ENCODE data around the gene ASB6. TPM values are rescaled to one million over a fixed set of nuclear protein-coding genes. Genes with fewer than 3 reads are reported as not detected.

Gene ASB6
- total RNA-seq = 10.4 and 11.4 TPM in 2 replicates

DNA sequence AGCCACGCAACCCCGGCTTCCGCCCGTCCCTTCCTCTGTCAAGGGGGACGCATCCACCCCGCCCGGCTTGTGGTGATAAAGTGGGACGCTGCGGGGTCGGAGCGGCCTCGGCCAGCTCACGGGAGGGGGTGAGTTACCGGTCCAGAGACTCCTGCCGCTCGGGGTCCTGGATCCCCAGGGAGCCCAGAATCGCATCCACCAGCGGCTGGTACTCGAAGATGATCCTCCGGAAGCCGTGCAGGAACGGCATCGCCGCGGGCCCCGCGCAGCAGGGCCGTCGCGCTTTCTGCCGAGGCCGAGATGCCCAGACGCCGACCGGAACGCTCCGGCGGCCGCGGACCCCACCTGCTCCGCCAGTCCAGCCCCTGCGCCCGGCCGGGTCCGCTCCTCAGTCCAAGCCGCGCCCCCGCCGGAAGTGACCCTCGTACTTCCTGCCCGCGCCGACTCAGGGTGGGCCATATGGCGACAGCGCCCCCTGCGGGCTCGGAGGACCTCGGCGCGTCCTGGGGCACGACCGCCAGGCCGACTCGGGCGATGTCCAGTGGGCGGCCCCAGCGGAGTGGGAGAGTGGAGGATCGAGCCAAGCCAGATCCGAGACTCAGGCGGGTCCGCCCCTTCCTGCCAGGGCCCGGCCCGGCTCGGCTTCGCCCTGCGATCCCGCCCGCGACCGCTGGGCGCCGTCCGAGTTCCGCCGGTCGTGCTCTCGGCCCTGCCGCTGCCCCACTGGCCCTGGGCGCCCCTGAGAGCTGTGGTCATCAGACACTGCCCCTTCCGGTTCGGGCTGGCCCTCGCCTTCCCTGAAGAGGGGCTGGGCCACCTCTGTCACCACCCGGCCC lies at the start of gene ASB6:
ASB6 (minus strand) TSS at position 402 of the 836 bp plus-strand sequence; CDS start at position 250, 152 bp downstream.

GRCh38 chr9:129665389-129665775 lies 23.4 kb upstream of the ASB6 start, which contains the start of gene PRRX2:
Gene PRRX2, plus strand, starts transcription at chr9:129665647. Its CDS starts 221 bp downstream, at chr9:129665868.

DNA sequence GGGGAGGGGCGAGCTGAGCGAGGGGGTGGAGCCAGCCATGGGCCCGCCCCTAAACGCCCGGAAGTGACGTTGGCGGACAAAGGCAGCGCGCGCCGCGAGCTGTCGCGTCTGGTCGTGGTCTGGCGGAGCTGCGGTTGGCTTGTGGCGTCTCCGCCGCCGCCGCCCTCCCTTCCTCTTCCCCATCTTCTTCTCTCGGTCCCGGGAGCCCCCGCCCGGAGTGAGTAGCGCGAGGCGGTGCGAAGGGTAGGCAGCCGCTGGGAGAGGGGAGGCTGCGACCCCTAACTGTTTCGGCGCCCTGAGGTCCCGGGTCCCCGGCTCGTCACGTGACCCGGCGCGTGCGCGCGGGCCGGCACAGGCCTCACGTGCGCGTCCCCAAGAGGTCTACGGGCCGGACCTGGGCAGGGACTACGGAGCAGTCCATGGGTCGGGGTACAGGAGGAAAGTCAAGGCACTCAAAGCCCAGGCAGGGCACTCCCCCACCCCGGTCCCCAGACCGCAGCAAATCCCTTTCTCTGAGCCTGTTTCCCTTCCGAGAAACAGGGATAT lies 15.8 kb downstream of the ASB6 start, which contains the start of gene NTMT1:
NTMT1 (plus strand) TSS at position 85 of the 546 bp plus-strand sequence. CDS start 6,541 bp downstream, outside the sequence.

DNA sequence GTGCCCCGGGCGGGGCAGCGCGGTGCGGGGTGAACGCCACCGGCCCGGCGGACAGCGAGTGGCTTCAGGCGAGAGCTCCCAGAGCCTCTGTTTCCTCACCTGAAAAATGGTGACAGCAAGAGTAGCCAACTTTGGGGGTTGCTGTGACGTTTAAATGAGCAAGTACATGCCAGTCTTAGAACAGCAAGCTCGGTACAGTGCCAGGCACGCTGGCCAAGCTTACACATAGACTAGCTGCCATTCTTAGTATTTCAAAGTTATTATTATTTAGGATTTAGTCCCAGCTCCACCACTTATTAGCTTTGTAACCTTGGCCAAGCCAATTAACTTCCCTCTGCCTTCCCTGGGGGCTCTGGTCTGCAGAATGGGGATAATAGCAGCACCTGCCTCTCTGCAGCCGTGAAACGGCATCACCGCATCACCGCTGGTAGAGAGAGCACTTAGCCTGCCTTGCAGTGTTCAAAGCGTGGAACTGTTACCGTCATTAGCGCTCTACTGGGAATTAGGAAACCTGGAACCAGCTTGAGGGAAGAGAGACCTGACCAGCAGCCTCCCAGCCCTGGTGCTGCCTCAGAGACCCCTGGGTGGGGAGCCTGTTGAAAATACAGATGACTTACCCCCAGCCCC lies 21.2 kb downstream of the ASB6 start, which contains the start of gene C9orf50:
C9orf50 (minus strand) TSS at position 433 of the 627 bp plus-strand sequence. CDS start 527 bp downstream, outside the sequence.

Other genes starting within 250 kb of the ASB6 start
- 0.12 TPM in 1 of 2 replicates, not detected in the other for gene C9orf50, start 21.1 kb downstream of the ASB6 start, total RNA-seq
- 17.6 and 27.1 TPM in 2 replicates for gene NTMT1, start 16.0 kb downstream of the ASB6 start, total RNA-seq
- 6.5 and 11.9 TPM in 2 replicates for gene PRRX2, start 23.5 kb upstream of the ASB6 start, total RNA-seq
- 7.4 and 8.9 TPM in 2 replicates for gene PTGES, start 110.9 kb upstream of the ASB6 start, total RNA-seq
- 22.7 and 28.6 TPM in 2 replicates for gene TOR1B, start 161.0 kb upstream of the ASB6 start, total RNA-seq
- 27.5 and 32.2 TPM in 2 replicates for gene TOR1A, start 182.0 kb upstream of the ASB6 start, total RNA-seq
- 33.4 and 44.5 TPM in 2 replicates for gene C9orf78, start 193.1 kb upstream of the ASB6 start, total RNA-seq
- 11.1 and 17.2 TPM in 2 replicates for gene USP20, start 193.3 kb upstream of the ASB6 start, total RNA-seq